Keratinocyte (primary cell): ENCODE results near the gene JAKMIP1. TPM values are rescaled to one million over a fixed set of nuclear protein-coding genes. Genes with fewer than 3 reads are reported as not detected.

ENCODE experiments used
- DNase-seq: peaks from one replicate; pipeline ENCODE4 v3.0.0-alpha.2; 2011; ENCODE audit warnings: low read depth, missing footprints, low spot score
- FAIRE-seq: peaks from 2 replicates; lab custom pipeline; 2011; peaks lifted over from hg19 to GRCh38; lab: Jason Lieb, UNC
- H2AFZ ChIP-seq: 2 replicates; pipeline ENCODE4 v1.6.0; 2012; ENCODE audit warnings: low read length, control low read depth, inconsistent platforms; ENCODE audit not compliant: control insufficient read depth
- H3K27ac ChIP-seq: 2 replicates; pipeline ENCODE4 v1.5.1; 2011; ENCODE audit warnings: low read length; ENCODE audit not compliant: control insufficient read depth, insufficient read depth
- H3K27me3 ChIP-seq: 3 replicates; pipeline ENCODE4 v1.6.0; 2011; ENCODE audit warnings: low read length; ENCODE audit not compliant: control insufficient read depth, insufficient read depth; ENCODE audit errors: extremely low read depth
- H3K36me3 ChIP-seq, 2 experiments: 2 replicates in 1 of 2; 3 replicates in 1 of 2; pipeline ENCODE4 v1.5.1; 2011; ENCODE audit warnings: low read length in 2 of 2, mild to moderate bottlenecking in 1 of 2; ENCODE audit not compliant: control insufficient read depth in 2 of 2, insufficient read depth in 2 of 2; ENCODE audit errors: extremely low read depth in 1 of 2
- H3K4me1 ChIP-seq: 3 replicates; pipeline ENCODE4 v1.5.1; 2011; ENCODE audit warnings: low read length; ENCODE audit not compliant: control insufficient read depth, insufficient read depth; ENCODE audit errors: extremely low read depth
- H3K4me2 ChIP-seq: 3 replicates; pipeline ENCODE4 v1.6.0; 2011; ENCODE audit warnings: low read depth, low read length; ENCODE audit not compliant: control insufficient read depth, insufficient read depth; ENCODE audit errors: extremely low read depth
- H3K4me3 ChIP-seq, 3 experiments: fragments of 200-600 bp in 1 of 3; sonication (generic) in 1 of 3; 2 replicates in 2 of 3; 3 replicates in 1 of 3; pipeline ENCODE4 v1.5.1; 2011 to 2016; ENCODE audit warnings: low read length in 3 of 3, mild to moderate bottlenecking in 3 of 3, control low read depth in 2 of 3, inconsistent platforms in 1 of 3, low read depth in 1 of 3, mixed read lengths in 1 of 3, mixed run types in 1 of 3, moderate library complexity in 1 of 3; ENCODE audit not compliant: control insufficient read depth in 2 of 3, insufficient read depth in 2 of 3; ENCODE audit errors: extremely low read depth in 1 of 3
- H3K79me2 ChIP-seq: 2 replicates; pipeline ENCODE4 v1.6.0; 2012; ENCODE audit warnings: low read length; ENCODE audit not compliant: control insufficient read depth, insufficient read depth
- H3K9ac ChIP-seq: 3 replicates; pipeline ENCODE4 v1.6.0; 2011; ENCODE audit warnings: low read length; ENCODE audit not compliant: control insufficient read depth, insufficient read depth; ENCODE audit errors: extremely low read depth
- H3K9me1 ChIP-seq: 3 replicates; pipeline ENCODE4 v1.6.0; 2011; ENCODE audit warnings: low read length; ENCODE audit not compliant: control insufficient read depth, insufficient read depth; ENCODE audit errors: extremely low read depth
- H3K9me3 ChIP-seq: 2 replicates; pipeline ENCODE4 v1.5.1; 2012; ENCODE audit warnings: low read depth, low read length; ENCODE audit not compliant: control insufficient read depth
- H4K20me1 ChIP-seq: 3 replicates; pipeline ENCODE4 v1.6.0; 2011; ENCODE audit warnings: low read length; ENCODE audit not compliant: control insufficient read depth, insufficient read depth; ENCODE audit errors: extremely low read depth
- CTCF ChIP-seq, 3 experiments: IDR thresholded peaks in 1 of 3; conservative IDR thresholded peaks in 1 of 3; optimal IDR thresholded peaks in 1 of 3; 2 replicates in 2 of 3; 3 replicates in 1 of 3; pipeline versions ENCODE3 to v1.5.1; 2011; ENCODE audit warnings: low read length in 3 of 3, mild to moderate bottlenecking in 3 of 3, moderate library complexity in 2 of 3, control low read depth in 1 of 3, inconsistent platforms in 1 of 3; ENCODE audit not compliant: insufficient read depth in 2 of 3; ENCODE audit errors: extremely low read depth in 1 of 3
- EZH2 ChIP-seq: IDR thresholded peaks from one replicate; pipeline ENCODE4 v1.6.1; 2012; ENCODE audit warnings: inconsistent platforms, mild to moderate bottlenecking, low read length, moderate library complexity
- dilution Hi-C: fragments of 300-500 bp; cut with MboI; formaldehyde crosslinking; loops from one replicate; pipeline ENCODE4 v1.7.0; 2020; ENCODE audit warnings: low sequenced_read_pairs; ENCODE audit not compliant: extremely low pct_ligation_motif_present
- polyA plus RNA-seq, 5 experiments: library from polyadenylated mRNA; depleted of rRNA in 3 of 5; stranded (reverse) in 3 of 5; stranded (forward) in 1 of 5; unstranded in 1 of 5; fragments of >200 nt; gene quantifications; 1 replicate in 1 of 5; 2 replicates in 3 of 5; 3 replicates in 1 of 5; pipeline versions ENCODE4 v1.2.1 to v1.2.3, GENCODE V29; 2011 to 2012; ENCODE audit warnings: missing spikeins in 2 of 5, low read depth in 1 of 5, low replicate concordance in 1 of 5

The JAKMIP1 gene
- polyA plus RNA-seq, 1 donor (not counting 4 experiments of a cell fraction or from before 2014, with no cell fraction given) = not detected

- Histone ChIP-seq H3K4me3 (no peak overlapping the region), H3K9me3 (no peaks in the 10 kb centered on the region), H3K27ac (no peak overlapping the region), H4K20me1 (no peaks in the 10 kb centered on the region), H3K27me3 (no peaks in the 10 kb centered on the region), H3K4me2 (no peak overlapping the region), H2AFZ (no peak overlapping the region), H3K9ac (no peak overlapping the region), H3K9me1 (no peaks in the 10 kb centered on the region), H3K79me2 (no peaks in the 10 kb centered on the region), H3K4me1 (no peaks in the 10 kb centered on the region), H3K36me3 (no peaks in the 10 kb centered on the region)
- no peak for FAIRE-seq
- peak in 1 of 3 experiments; percentile 13 for TF ChIP-seq CTCF (optimal IDR thresholded peaks at IDR 0.05 in 1 of 3, IDR thresholded peaks at IDR 0.05 in 1 of 3, conservative IDR thresholded peaks at IDR 0.05 in 1 of 3; ENCODE audit: extremely low read depth in 1 of 3, insufficient read depth in 2 of 3, low read length in 3 of 3)
- no peak for TF ChIP-seq EZH2
- dilution Hi-C loops = no loop called here
- no peak for DNase-seq
Observed at GRCh38 chr4:6047130-6047673, 153.1 kb downstream of the JAKMIP1 start.

- Histone ChIP-seq H3K4me2 (no peak overlapping the region), H3K9ac (no peak overlapping the region), H3K9me3 (no peaks in the 10 kb centered on the region), H3K4me1 (no peaks in the 10 kb centered on the region), H3K27me3 (no peaks in the 10 kb centered on the region), H4K20me1 (no peaks in the 10 kb centered on the region), H3K9me1 (no peaks in the 10 kb centered on the region), H3K36me3 (no peaks in the 10 kb centered on the region), H3K4me3 (no peak overlapping the region), H3K27ac (no peak overlapping the region), H3K79me2 (no peaks in the 10 kb centered on the region), H2AFZ (no peak overlapping the region)
- FAIRE-seq (no peak), DNase-seq (no peak)
- dilution Hi-C loops = no loop called here
- TF ChIP-seq CTCF (optimal IDR thresholded peaks at IDR 0.05 in 1 of 3, IDR thresholded peaks at IDR 0.05 in 1 of 3, conservative IDR thresholded peaks at IDR 0.05 in 1 of 3; ENCODE audit: extremely low read depth in 1 of 3, insufficient read depth in 2 of 3, low read length in 3 of 3) = no peak
- TF ChIP-seq EZH2 = no peak
Observed at GRCh38 chr4:6046526-6047129, 153.7 kb downstream of the JAKMIP1 start.
